HPDE6-E6E7 (cell line): ENCODE data around the gene PIK3C2G.

Experiments
- DNase-seq: peaks from one replicate; pipeline ENCODE4 v3.0.0; 2011; ENCODE audit warnings: missing footprints; ENCODE audit errors: extremely low spot score

PIK3C2G gene

GRCh38 chr12:18340186-18340585 is 78.9 kb downstream of the PIK3C2G start:
- no peak for DNase-seq

- DNase-seq: no peak
Measured at GRCh38 chr12:18340786-18341185, 79.5 kb downstream of the PIK3C2G start.

- DNase-seq: no peak
Measured at GRCh38 chr12:18343708-18344107, 82.4 kb downstream of the PIK3C2G start.

GRCh38 chr12:18345021-18345735 is 83.9 kb downstream of the PIK3C2G start:
- DNase-seq: no peak

GRCh38 chr12:18352312-18352711 is 91.0 kb downstream of the PIK3C2G start:
- DNase-seq: no peak

- DNase-seq: no peak
Measured at GRCh38 chr12:18355429-18355828, 94.1 kb downstream of the PIK3C2G start.

GRCh38 chr12:18358077-18358476 is 96.8 kb downstream of the PIK3C2G start:
- no peak for DNase-seq

GRCh38 chr12:18358930-18359329 is 97.6 kb downstream of the PIK3C2G start:
- DNase-seq: no peak

GRCh38 chr12:18361433-18361832 is 100.1 kb downstream of the PIK3C2G start:
- DNase-seq: no peak

GRCh38 chr12:18363321-18363720 is 102.0 kb downstream of the PIK3C2G start:
- DNase-seq: no peak

GRCh38 chr12:18368594-18368993 is 107.3 kb downstream of the PIK3C2G start:
- DNase-seq: no peak

GRCh38 chr12:18373181-18373580 is 111.9 kb downstream of the PIK3C2G start:
- no peak for DNase-seq

- DNase-seq: no peak
Measured at GRCh38 chr12:18375131-18375530, 113.8 kb downstream of the PIK3C2G start.

- DNase-seq: no peak
Measured at GRCh38 chr12:18375583-18375982, 114.3 kb downstream of the PIK3C2G start.

- DNase-seq: no peak
Measured at GRCh38 chr12:18382236-18382885, 121.0 kb downstream of the PIK3C2G start.

GRCh38 chr12:18383203-18383602 is 121.9 kb downstream of the PIK3C2G start:
- peak; percentile 17 for DNase-seq

GRCh38 chr12:18387706-18388105 is 126.4 kb downstream of the PIK3C2G start:
- no peak for DNase-seq

- no peak for DNase-seq
Measured at GRCh38 chr12:18389820-18390219, 128.5 kb downstream of the PIK3C2G start.

GRCh38 chr12:18391151-18391550 is 129.8 kb downstream of the PIK3C2G start:
- no peak for DNase-seq

GRCh38 chr12:18394742-18395141 is 133.4 kb downstream of the PIK3C2G start:
- no peak for DNase-seq

GRCh38 chr12:18400186-18400585 is 138.9 kb downstream of the PIK3C2G start:
- DNase-seq: no peak

- no peak for DNase-seq
Measured at GRCh38 chr12:18402872-18403611, 141.7 kb downstream of the PIK3C2G start.

- DNase-seq: no peak
Measured at GRCh38 chr12:18411453-18411852, 150.1 kb downstream of the PIK3C2G start.
